H1 (cell line): ENCODE data around the gene MOCS3. TPM values are rescaled to one million over a fixed set of nuclear protein-coding genes. Genes with fewer than 3 reads are reported as not detected.
A peak's percentile ranks its signal among the peaks of the same experiment; 100 is the strongest.

Experiments used
- ASH2L ChIP-seq: fragments of 200-600, 300-600 bp; sonication (generic); IDR thresholded peaks from one replicate; pipeline ENCODE4 v1.7.1; 2017; ENCODE audit warnings: low read length
- NRF1 ChIP-seq: IDR thresholded peaks from 2 replicates; pipeline ENCODE4 v1.6.1; 2011; ENCODE audit warnings: mild to moderate bottlenecking, low read depth, low read length, improper control_type of control experiment
- RBBP5 ChIP-seq: IDR thresholded peaks from 2 replicates; pipeline ENCODE4 v1.7.1; 2012; ENCODE audit warnings: low read depth, mild to moderate bottlenecking, inconsistent platforms, low read length, moderate library complexity, borderline replicate concordance
- ZNF274 ChIP-seq: IDR thresholded peaks from 2 replicates; pipeline ENCODE4 v1.7.0; 2012; ENCODE audit warnings: low read length, borderline replicate concordance; ENCODE audit errors: extremely low read depth
- polyA plus RNA-seq, 7 experiments: library from polyadenylated mRNA; depleted of rRNA in 3 of 7; stranded (reverse) in 5 of 7; unstranded in 2 of 7; fragments of >200 nt in 5 of 7; fragments of 200-250 nt in 2 of 7; gene quantifications; 1 replicate in 5 of 7; 2 replicates in 1 of 7; 4 replicates in 1 of 7; pipeline versions ENCODE4 v1.2.1 to v1.2.3, GENCODE V29; 2011 to 2013; ENCODE audit warnings: missing spikeins in 2 of 7, mixed read lengths in 2 of 7
- total RNA-seq: library from RNA; stranded (reverse); fragmentation: NEBNext Ultra II Directional; extraction: Animal tissue kit (Norgen Biotek cat#: 25700); gene quantifications from 2 replicates; pipeline ENCODE4 v1.2.1, GENCODE V29; 2021

Gene MOCS3
- total and polyA plus RNA-seq, 2 of the 8 experiments (the other 6 are each of a cell fraction or from before 2014, with no cell fraction given): 6.2 to 6.3 TPM

DNA sequence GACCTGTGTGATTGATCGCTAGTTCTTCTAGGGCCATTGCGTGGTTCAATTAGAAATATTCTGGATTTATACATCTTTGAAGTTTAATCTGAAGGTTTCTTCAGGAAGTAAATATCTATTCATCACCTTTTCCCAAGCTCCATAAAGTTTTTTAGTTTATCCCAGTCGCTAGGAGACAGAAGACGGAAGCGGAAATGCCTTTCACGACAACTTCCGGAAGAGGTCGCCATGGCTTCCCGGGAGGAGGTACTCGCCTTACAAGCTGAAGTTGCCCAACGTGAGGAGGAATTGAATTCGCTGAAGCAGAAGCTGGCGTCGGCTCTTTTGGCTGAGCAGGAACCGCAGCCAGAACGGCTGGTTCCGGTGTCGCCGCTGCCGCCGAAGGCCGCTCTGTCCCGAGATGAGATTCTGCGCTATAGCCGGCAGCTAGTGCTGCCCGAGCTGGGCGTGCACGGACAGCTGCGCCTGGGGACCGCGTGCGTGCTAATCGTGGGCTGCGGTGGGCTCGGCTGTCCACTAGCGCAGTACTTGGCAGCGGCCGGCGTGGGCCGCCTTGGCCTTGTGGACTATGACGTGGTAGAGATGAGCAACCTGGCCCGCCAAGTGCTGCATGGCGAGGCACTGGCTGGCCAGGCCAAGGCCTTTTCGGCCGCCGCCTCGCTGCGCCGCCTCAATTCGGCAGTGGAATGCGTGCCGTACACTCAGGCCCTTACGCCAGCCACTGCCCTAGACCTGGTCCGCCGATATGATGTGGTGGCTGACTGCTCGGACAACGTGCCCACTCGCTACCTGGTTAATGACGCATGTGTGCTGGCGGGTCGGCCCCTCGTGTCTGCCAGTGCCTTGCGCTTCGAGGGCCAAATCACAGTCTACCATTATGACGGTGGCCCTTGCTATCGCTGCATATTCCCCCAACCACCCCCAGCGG lies at the start of gene MOCS3 (continued):
- TF ChIP-seq NRF1: no peak
- peak; percentile 70 for TF ChIP-seq ASH2L
- no peak for TF ChIP-seq ZNF274
- TF ChIP-seq RBBP5: peak; percentile 49; the same call in 1 of the 2 replicates
